Thymus (tissue), 14 donors: ENCODE measurements around the gene CLTCL1. TPM values are rescaled to one million over a fixed set of nuclear protein-coding genes. Genes with fewer than 3 reads are reported as not detected.
"Not testable (repeated sequence)": the region's sequence is repeated elsewhere in the genome, so short reads cannot be mapped to it uniquely, and the experiment has no call there.

ENCODE experiments used
- DNase-seq, 9 donors: peaks; one replicate each; pipeline ENCODE4 v3.0.0-alpha.2; 2013; ENCODE audit warnings: low spot score in 9 of 9, low read depth in 6 of 9, missing footprints in 1 of 9
- H3K27ac ChIP-seq, 2 donors: one replicate each; pipeline ENCODE4 v1.5.1; 2013; ENCODE audit warnings: control low read depth in 1 of 2, low read depth in 1 of 2, low read length in 1 of 2, mild to moderate bottlenecking in 1 of 2, moderate library complexity in 1 of 2
- H3K27me3 ChIP-seq, 2 donors: one replicate each; pipeline ENCODE4 v1.5.1; 2013; ENCODE audit warnings: low read length in 1 of 2; ENCODE audit not compliant: control insufficient read depth in 2 of 2, insufficient read depth in 1 of 2
- H3K36me3 ChIP-seq, 2 donors: one replicate each; pipeline ENCODE4 v1.5.1; 2013; ENCODE audit warnings: low read length in 1 of 2, mild to moderate bottlenecking in 1 of 2, moderate library complexity in 1 of 2; ENCODE audit not compliant: control insufficient read depth in 2 of 2, insufficient read depth in 2 of 2
- H3K4me1 ChIP-seq, 2 donors: one replicate each; pipeline ENCODE4 v1.5.1; 2013; ENCODE audit warnings: low read length in 2 of 2; ENCODE audit not compliant: control insufficient read depth in 2 of 2, insufficient read depth in 2 of 2
- H3K4me3 ChIP-seq, 2 donors: one replicate each; pipeline ENCODE4 v1.5.1; 2013; ENCODE audit warnings: low read length in 2 of 2, control low read depth in 1 of 2, mild to moderate bottlenecking in 1 of 2
- H3K9me3 ChIP-seq, 2 donors: one replicate each; pipeline ENCODE4 v1.5.1; 2013; ENCODE audit warnings: low read length in 1 of 2, mild to moderate bottlenecking in 1 of 2; ENCODE audit not compliant: control insufficient read depth in 2 of 2, insufficient read depth in 1 of 2
- WGBS: extraction: QIAGEN DNeasy Blood & Tissue Kit; methylation state at CpG from one replicate; pipeline ENCODE4 v1.1.7; 2013; 5-methylcytosine and 5-hydroxymethylcytosine counted together
- long read RNA-seq, 10 donors: transcript quantifications; one replicate each; lab custom pipeline, GENCODE V29; 2026
- polyA plus RNA-seq: library from polyadenylated mRNA; stranded (reverse); fragments of 200-250 nt; gene quantifications from one replicate; pipeline ENCODE4 v1.2.3, GENCODE V29; 2013
- total RNA-seq: library from RNA; stranded (reverse); fragments of 120-200 nt; gene quantifications from one replicate; pipeline ENCODE4 v1.2.4, GENCODE V29; 2013
- donor health status: healthy.

Gene CLTCL1
- total RNA-seq: 9.5 TPM
- polyA plus RNA-seq: 30.4 TPM
- long read RNA-seq, donor 1: 0 reads
- long read RNA-seq, donor 2, full-length matches to known transcripts: 1 of 1 reads
- long read RNA-seq, donor 2, partial matches to known transcripts: 0 of 1 reads
- long read RNA-seq, donor 2, other reads (novel, unspliced or antisense): 0 of 1 reads
- long read RNA-seq, donor 3, full-length matches to known transcripts: 1 of 1 reads
- long read RNA-seq, donor 3, partial matches to known transcripts: 0 of 1 reads
- long read RNA-seq, donor 3, other reads (novel, unspliced or antisense): 0 of 1 reads
- long read RNA-seq, donor 4: 0 reads
- long read RNA-seq, donor 5: 0 reads
- long read RNA-seq, donor 6: 0 reads
- long read RNA-seq, donor 7: 0 reads
- long read RNA-seq, donor 8: 0 reads
- long read RNA-seq, donor 9, full-length matches to known transcripts: 1 of 1 reads
- long read RNA-seq, donor 9, partial matches to known transcripts: 0 of 1 reads
- long read RNA-seq, donor 9, other reads (novel, unspliced or antisense): 0 of 1 reads
- long read RNA-seq, donor 10: 0 reads

DNA sequence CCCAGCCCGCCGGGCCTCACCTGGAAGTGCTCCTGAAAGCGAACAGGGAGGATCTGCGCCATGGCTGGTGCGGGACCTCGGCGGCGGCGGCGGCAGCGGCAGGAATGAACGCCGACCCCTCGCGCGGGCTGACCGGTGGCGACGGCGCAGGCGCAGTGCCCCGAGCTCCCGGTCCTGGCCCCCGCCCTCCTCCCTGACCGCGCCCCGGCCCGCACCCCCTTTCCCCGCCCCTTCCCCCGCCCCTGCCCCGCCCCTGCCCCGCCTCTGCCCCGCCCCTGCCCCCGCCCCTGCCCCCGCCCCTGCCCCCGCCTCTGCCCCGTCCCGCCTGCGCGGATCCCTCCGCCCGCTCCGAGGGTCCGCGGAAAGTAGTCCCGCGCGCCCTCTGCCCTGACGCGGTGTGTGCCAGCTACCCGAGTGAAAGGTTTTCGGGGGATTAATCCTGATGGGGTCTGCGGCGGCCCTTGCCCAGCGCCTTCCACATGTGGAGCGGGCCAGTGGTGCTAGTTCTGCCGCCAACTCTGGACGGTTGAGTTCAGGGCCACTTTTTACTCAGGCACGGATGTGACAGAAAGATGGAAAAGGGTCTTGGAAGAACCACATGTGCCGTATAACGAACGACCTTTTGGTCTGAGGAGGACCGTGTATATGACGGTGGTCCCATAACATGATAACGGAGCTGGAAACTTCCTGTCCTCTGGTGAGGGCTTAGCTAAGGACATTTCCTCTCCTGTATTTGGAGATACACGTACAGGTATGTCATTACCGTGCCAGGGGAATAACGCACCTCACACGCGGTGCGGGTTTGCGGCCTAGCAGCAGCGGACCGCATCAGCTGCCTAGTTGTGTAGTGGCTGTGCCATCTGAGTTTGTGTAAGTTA is at the start of gene CLTCL1:
Gene CLTCL1 (minus strand): TSS at position 140 of the 878 bp plus-strand sequence. CDS start 78 bp downstream, at position 62.
- peak within 1 kb of the TSS; percentile 52 to 75 for H3K27ac ChIP-seq
- peak; percentile 41 to 79 (median 52) for DNase-seq
- H3K36me3 ChIP-seq: no peaks in the 10 kb centered on the region
- H3K27me3 ChIP-seq: peaks cover 12 to 45% of the 10 kb centered on the region in 2 donors
- WGBS: 4% methylated on average over 69 of the region's 74 CpGs
- H3K9me3 ChIP-seq: no peaks in the 10 kb centered on the region
- H3K4me3 ChIP-seq: peak within 1 kb of the TSS; percentile 69 to 71
- peaks cover 9 to 21% of the 10 kb centered on the region in 2 donors for H3K4me1 ChIP-seq

DNA sequence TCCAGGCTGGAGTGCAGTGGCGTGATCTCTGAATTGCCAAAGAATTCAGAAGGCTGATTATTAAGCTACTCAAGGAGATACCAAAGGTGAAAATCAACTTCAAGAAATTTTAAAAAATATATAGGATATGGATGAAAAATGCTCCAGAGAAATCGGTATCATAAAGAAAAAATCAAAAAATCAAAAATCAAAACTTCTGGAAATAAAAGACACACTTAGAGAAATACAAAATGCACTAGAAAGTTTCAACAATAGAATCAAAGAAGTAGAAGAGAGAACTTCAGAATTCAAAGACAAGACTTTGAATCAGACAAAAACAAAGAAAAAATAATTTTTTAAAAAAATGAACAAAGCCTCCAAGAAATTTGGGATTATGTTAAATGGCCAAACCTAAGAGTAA is 45.6 kb upstream of the CLTCL1 start:
- Histone ChIP-seq H3K9me3 (peaks cover 10 to 13% of the 10 kb centered on the region in 2 donors), H3K36me3 (peaks cover 36 to 76% of the 10 kb centered on the region in 2 donors), H3K4me3 (no peak overlapping the region), H3K27ac (no peak overlapping the region), H3K4me1 (no peaks in the 10 kb centered on the region), H3K27me3 (no peaks in the 10 kb centered on the region)
- no peak for DNase-seq
- over 99% methylated on average over 2 of the region's 2 CpGs for WGBS

DNA sequence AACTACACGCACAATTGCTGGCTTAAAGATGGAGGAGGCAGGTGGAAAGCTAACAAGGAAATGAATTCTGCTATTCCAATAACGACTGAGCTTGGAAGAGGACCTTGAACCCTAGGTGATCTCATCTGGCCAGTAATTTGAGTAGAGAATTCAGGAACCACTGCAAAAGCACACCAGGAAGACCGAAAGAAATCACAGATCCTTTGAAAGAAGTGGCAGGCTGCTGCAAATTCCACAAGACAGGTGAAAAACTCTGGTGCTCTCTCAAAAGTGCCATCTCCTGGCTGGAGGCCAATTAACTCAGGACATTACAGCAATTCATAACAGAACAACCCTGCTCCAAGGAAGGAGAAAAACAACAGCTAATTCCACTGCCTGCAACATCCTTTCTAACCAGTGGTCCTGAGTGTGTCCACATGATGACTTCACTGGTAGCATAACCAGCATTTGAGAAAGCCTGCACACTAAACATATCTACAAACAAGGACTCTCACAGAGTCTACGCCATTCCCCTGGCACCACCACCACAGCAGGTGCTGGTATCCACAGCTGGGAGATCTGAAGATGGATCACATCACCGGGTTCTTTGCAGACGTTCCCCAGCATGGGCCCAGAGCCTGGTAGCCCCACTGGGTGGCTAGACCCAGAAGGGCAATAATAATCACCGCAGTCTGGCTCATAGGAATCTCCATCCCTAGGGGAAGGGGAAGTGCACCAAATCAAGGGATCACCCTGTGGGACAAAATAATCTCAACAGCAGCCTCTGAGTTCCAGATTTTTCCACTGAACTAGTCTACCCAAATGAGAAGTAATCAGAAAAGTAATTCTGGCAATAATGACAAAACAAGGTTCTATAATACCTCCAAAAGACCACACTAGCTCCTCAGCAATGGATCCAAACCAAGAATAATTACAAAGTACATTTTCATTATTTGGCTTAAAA is 44.9 kb upstream of the CLTCL1 start:
- Histone ChIP-seq H3K4me3 (no peak overlapping the region), H3K9me3 (peaks cover 10 to 13% of the 10 kb centered on the region in 2 donors), H3K36me3 (peaks cover 43 to 79% of the 10 kb centered on the region in 2 donors), H3K27ac (no peak overlapping the region), H3K4me1 (no peaks in the 10 kb centered on the region), H3K27me3 (no peaks in the 10 kb centered on the region)
- 98% methylated on average over 7 of the region's 7 CpGs for WGBS
- DNase-seq: no peak

DNA sequence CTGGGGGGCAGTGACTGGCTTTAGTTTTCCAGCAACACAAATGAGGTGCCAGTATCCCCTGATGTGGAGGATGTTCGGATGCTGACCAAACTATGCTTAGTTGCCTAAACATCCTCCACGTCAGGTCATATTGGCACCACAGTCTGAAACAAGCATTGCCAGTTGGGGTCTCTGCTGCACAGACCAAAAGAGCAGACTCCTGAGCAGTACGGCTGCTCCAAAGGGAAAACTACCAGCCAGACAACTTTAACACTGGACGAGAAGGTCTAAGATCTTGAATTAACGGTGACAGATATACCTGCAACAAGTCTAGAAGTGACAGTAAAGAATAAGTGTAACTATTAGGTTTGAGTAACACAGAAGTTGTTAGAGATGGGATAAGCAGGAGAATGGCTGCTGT is 40.5 kb upstream of the CLTCL1 start:
- 98% methylated on average over 5 of the region's 5 CpGs for WGBS
- H3K9me3 ChIP-seq: peaks cover 6 to 8% of the 10 kb centered on the region in 2 donors
- no peaks in the 10 kb centered on the region for H3K27me3 ChIP-seq
- H3K36me3 ChIP-seq: peaks cover 55 to 73% of the 10 kb centered on the region in 2 donors
- H3K4me1 ChIP-seq: no peaks in the 10 kb centered on the region
- H3K4me3 ChIP-seq: no peak overlapping the region
- no peak for DNase-seq
- no peak overlapping the region for H3K27ac ChIP-seq

DNA sequence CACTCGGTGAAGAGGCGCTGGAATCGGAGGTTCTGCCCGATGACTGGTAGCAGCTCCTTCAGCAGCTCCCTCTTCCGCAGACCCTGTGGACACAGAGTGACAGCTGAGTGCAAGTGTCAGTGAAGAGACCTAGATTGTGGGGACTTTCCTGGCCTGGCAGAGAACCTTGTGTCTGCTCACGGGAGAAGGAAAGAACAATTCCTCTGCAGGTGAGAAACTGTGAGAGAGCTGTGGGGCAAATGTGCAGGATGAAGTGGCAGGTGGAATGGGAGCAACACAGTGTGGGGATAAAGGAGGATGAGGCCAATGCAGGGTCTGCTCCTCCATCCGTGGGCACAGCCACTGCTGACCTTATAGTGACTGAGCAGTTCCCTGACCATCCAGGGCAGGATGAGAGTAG is 40.0 kb upstream of the CLTCL1 start:
- Histone ChIP-seq H3K36me3 (peaks cover 50 to 69% of the 10 kb centered on the region in 2 donors), H3K4me3 (no peak overlapping the region), H3K27ac (no peak overlapping the region), H3K4me1 (no peaks in the 10 kb centered on the region), H3K9me3 (peaks cover 3 to 8% of the 10 kb centered on the region in 2 donors), H3K27me3 (no peaks in the 10 kb centered on the region)
- no peak for DNase-seq
- 97% methylated on average over 7 of the region's 7 CpGs for WGBS

DNA sequence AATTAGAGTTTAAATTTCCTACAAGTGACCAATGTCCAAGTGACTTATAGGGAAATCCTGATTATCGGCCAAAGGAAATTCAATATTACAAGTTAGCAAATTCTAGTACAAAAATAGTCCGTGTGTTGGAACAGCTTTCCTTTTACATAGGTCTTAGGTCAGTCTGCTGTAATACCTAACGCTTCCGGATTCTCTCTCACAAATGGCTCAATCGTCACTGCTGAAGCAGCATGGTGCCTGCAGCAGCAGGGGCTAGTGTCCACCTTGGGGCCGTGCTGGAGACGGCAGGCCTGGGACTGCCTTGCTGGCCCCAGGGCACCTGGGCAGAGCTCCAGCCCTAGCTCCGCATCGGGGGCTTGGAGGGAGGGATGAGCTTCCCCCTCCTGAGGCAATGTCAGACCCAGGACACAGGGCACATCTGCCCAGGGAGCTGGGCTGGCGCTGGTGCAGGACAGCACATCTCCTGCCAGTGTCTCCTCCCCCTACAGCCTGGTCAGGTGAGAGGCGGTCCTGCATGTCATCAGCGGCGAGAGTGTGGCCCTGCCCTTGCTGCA is 39.4 kb upstream of the CLTCL1 start:
- WGBS: over 99% methylated on average over 13 of the region's 13 CpGs
- Histone ChIP-seq H3K36me3 (peaks cover 44 to 63% of the 10 kb centered on the region in 2 donors), H3K4me3 (no peak overlapping the region), H3K9me3 (peaks cover 0 to 8% of the 10 kb centered on the region in 2 donors), H3K4me1 (no peaks in the 10 kb centered on the region), H3K27ac (no peak overlapping the region), H3K27me3 (no peaks in the 10 kb centered on the region)
- no peak for DNase-seq

DNA sequence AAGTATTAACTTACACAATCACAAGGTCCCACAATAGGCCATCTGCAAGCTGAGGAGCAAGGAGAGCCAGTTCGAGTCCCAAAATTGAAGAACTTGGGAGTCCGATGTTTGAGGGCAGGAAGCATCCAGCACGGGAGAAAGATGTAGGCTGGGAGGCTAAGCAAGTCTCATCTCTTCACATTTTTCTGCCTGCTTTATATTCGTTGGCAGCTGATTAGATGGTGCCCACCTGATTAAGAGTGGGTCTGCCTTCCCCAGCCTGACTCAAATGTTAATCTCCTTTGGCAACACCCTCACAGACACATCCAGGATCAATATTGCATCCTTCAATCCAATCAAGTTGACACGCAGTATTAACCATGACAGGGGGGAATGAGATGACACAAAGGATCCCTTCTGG is 38.7 kb upstream of the CLTCL1 start:
- not testable (repeated sequence) for H3K9me3 ChIP-seq, H3K27ac ChIP-seq, H3K4me3 ChIP-seq, H3K27me3 ChIP-seq, H3K4me1 ChIP-seq, DNase-seq
- H3K36me3 ChIP-seq: peaks cover 41 to 56% of the 10 kb centered on the region in 2 donors
- 97% methylated on average over 5 of the region's 5 CpGs for WGBS

DNA sequence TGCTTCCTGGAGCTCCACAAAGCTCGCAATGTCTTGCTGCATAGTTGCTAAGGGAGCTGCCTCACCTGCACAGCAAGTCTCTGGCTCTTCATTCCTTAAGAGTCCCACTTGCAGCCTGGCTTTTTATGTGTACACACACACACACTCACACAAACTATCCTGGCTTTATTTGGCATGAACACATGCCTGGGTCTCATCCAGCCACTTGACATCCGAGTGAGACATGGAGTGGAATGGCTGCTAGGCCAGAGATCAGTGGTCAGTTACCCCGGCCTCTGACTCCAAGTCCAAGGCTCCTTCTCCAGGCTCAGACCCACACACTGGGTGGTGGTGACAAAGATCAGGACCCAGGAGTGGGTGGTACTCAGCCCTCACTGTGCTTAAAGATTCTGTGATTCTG is 37.9 kb upstream of the CLTCL1 start:
- Histone ChIP-seq H3K4me3 (no peak overlapping the region), H3K27me3 (no peaks in the 10 kb centered on the region), H3K4me1 (no peaks in the 10 kb centered on the region), H3K36me3 (peaks cover 40 to 53% of the 10 kb centered on the region in 2 donors), H3K9me3 (peaks cover 0 to 7% of the 10 kb centered on the region in 2 donors), H3K27ac (no peak overlapping the region)
- 100% methylated on average over 3 of the region's 3 CpGs for WGBS
- DNase-seq: no peak
